Measurements from ENCODE around the gene RFT1.

Gene RFT1

GRCh38 chr3:53159156-53160060 is 29.2 kb upstream of the RFT1 start:
- TF ChIP-seq, protein P1, sequence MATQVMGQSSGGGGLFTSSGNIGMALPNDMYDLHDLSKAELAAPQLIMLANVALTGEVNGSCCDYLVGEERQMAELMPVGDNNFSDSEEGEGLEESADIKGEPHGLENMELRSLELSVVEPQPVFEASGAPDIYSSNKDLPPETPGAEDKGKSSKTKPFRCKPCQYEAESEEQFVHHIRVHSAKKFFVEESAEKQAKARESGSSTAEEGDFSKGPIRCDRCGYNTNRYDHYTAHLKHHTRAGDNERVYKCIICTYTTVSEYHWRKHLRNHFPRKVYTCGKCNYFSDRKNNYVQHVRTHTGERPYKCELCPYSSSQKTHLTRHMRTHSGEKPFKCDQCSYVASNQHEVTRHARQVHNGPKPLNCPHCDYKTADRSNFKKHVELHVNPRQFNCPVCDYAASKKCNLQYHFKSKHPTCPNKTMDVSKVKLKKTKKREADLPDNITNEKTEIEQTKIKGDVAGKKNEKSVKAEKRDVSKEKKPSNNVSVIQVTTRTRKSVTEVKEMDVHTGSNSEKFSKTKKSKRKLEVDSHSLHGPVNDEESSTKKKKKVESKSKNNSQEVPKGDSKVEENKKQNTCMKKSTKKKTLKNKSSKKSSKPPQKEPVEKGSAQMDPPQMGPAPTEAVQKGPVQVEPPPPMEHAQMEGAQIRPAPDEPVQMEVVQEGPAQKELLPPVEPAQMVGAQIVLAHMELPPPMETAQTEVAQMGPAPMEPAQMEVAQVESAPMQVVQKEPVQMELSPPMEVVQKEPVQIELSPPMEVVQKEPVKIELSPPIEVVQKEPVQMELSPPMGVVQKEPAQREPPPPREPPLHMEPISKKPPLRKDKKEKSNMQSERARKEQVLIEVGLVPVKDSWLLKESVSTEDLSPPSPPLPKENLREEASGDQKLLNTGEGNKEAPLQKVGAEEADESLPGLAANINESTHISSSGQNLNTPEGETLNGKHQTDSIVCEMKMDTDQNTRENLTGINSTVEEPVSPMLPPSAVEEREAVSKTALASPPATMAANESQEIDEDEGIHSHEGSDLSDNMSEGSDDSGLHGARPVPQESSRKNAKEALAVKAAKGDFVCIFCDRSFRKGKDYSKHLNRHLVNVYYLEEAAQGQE (IDR thresholded peaks at IDR 0.05; ENCODE audit: insufficient replicate concordance, low read depth): peak; percentile 49
- no peak for TF ChIP-seq GABPA (IDR thresholded peaks at IDR 0.05; ENCODE audit: low read depth)
- DNase-seq (ENCODE audit: low read depth in 1 of 2, low spot score in 1 of 2): no peak
- no peak overlapping the region for H3K4me3 ChIP-seq (replicated peaks; ENCODE audit: insufficient read depth, low read length)
- H3K27ac ChIP-seq (replicated peaks): no peak overlapping the region
- no peaks in the 10 kb centered on the region for H3K27me3 ChIP-seq (ENCODE audit: insufficient read depth, poor library complexity, severe bottlenecking)

- DNase-seq (ENCODE audit: low read depth in 1 of 2, low spot score in 1 of 2): peak in 1 of 2 experiments; percentile 71
- Histone ChIP-seq H3K4me3 (replicated peaks; ENCODE audit: insufficient read depth, low read length) (no peak overlapping the region), H3K27ac (replicated peaks) (no peak overlapping the region)
Measured at GRCh38 chr3:53158765-53159155, 28.5 kb upstream of the RFT1 start.

DNA sequence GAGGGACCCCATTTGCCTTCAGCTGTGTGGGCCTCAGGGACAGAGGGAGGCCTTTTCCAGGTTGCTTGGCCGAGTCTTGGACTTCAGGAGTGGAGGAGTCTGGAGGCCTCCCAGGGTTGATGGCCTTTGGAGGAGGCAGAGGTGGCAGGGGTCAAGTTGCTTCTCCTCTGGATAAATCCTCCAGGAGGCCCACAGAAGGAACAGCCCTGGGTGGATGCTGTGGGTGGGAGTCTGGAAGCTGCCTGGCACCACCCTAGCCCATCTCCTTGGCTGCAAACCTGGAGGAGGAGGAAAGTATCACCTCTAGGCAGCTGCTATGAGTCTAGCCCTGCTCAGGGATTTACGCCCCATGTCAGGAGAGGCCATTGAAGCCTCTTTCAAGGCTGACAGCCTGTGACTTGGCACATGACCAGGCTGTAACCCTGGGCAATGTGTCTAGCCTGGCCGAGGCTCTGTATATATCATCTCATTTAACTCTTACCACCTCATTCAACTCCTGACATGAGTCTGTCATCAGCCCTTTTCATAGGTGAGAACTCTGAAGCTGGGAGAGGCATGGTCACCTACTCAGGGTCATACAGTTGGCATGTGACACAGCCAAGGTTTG is 27.8 kb upstream of the RFT1 start:
- Histone ChIP-seq H3K4me3 (replicated peaks; ENCODE audit: insufficient read depth, low read length) (no peak overlapping the region), H3K27ac (replicated peaks) (no peak overlapping the region), H3K27me3 (ENCODE audit: insufficient read depth, poor library complexity, severe bottlenecking) (no peaks in the 10 kb centered on the region)
- DNase-seq (ENCODE audit: low read depth in 1 of 2, low spot score in 1 of 2): no peak
- TF ChIP-seq GABPA (IDR thresholded peaks at IDR 0.05; ENCODE audit: low read depth): no peak
- TF ChIP-seq POLR2AphosphoS5 (IDR thresholded peaks at IDR 0.05; ENCODE audit: low read depth): no peak
- TF ChIP-seq, protein P1 (IDR thresholded peaks at IDR 0.05; ENCODE audit: insufficient replicate concordance, low read depth): no peak
- TF ChIP-seq SPI1 (IDR thresholded peaks at IDR 0.05; ENCODE audit: borderline replicate concordance, low read depth): no peak
- no peak for TF ChIP-seq CTCF (IDR thresholded peaks at IDR 0.05; ENCODE audit: insufficient read depth, low read length)

More at GRCh38 chr3:53158765-53159155, 28.5 kb upstream of the RFT1 start:
- H3K27me3 ChIP-seq (ENCODE audit: insufficient read depth, poor library complexity, severe bottlenecking): no peaks in the 10 kb centered on the region
- TF ChIP-seq SPI1 (IDR thresholded peaks at IDR 0.05; ENCODE audit: borderline replicate concordance, low read depth): peak; percentile 99
- TF ChIP-seq GABPA (IDR thresholded peaks at IDR 0.05; ENCODE audit: low read depth): no peak

- Histone ChIP-seq H3K27ac (replicated peaks) (no peak overlapping the region), H3K4me3 (replicated peaks; ENCODE audit: insufficient read depth, low read length) (no peak overlapping the region), H3K27me3 (ENCODE audit: insufficient read depth, poor library complexity, severe bottlenecking) (no peaks in the 10 kb centered on the region)
- no peak for TF ChIP-seq SPI1 (IDR thresholded peaks at IDR 0.05; ENCODE audit: borderline replicate concordance, low read depth)
- no peak for TF ChIP-seq GABPA (IDR thresholded peaks at IDR 0.05; ENCODE audit: low read depth)
- TF ChIP-seq, protein P1 (IDR thresholded peaks at IDR 0.05; ENCODE audit: insufficient replicate concordance, low read depth): no peak
- TF ChIP-seq POLR2AphosphoS5 (IDR thresholded peaks at IDR 0.05; ENCODE audit: low read depth): no peak
- no peak for TF ChIP-seq CTCF (IDR thresholded peaks at IDR 0.05; ENCODE audit: insufficient read depth, low read length)
- no peak for DNase-seq (ENCODE audit: low read depth in 1 of 2, low spot score in 1 of 2)
Measured at GRCh38 chr3:53156368-53156834, 26.2 kb upstream of the RFT1 start.

Data from HL-60 (cell line).